Measurements from ENCODE around the gene TCEAL9. TPM values are rescaled to one million over a fixed set of nuclear protein-coding genes. Genes with fewer than 3 reads are reported as not detected.
A peak's percentile ranks its signal among the peaks of the same experiment; 100 is the strongest.

Gene TCEAL9
- total RNA-seq, 4 donors from 2014 or later: 18.3 to 64.1 (median 26.5) TPM

- in situ Hi-C loops (cut with MboI; ENCODE audit: low pct_ligation_motif_present in 1 of 4, low pct_unique_long_range_greater_than_20kb in 1 of 4, low sequenced_read_pairs in 3 of 4): no loop called here
- no peak overlapping the region for H3K27ac ChIP-seq
Observed at GRCh38 chrX:103400931-103401330, 44.6 kb downstream of the TCEAL9 start.

GRCh38 chrX:103404231-103405008, 48.1 kb downstream of the TCEAL9 start:
- peak overlapping the region in 1 of 4 donors; percentile 31 for H3K27ac ChIP-seq
- WGBS, 2 donors (ENCODE audit: low coverage in 1 of 2): 44% methylated on average over 19 of the region's 19 CpGs; no CpG with 5 or more reads in 1 of the 2 donors
- no peaks in the 10 kb centered on the region for H3K9me3 ChIP-seq
- no peaks in the 10 kb centered on the region for H3K4me1 ChIP-seq
- H3K4me3 ChIP-seq: peak overlapping the region in 3 of 4 donors; percentile 29 to 51 (median 38)
- in situ Hi-C loops (cut with MboI; ENCODE audit: low pct_ligation_motif_present in 1 of 4, low pct_unique_long_range_greater_than_20kb in 1 of 4, low sequenced_read_pairs in 3 of 4) (no loop called here), intact Hi-C loops (cut with DNase I; ENCODE audit: low total_unique reads) (no loop called here)
- no peaks in the 10 kb centered on the region for H3K27me3 ChIP-seq
- TF ChIP-seq, protein P1, sequence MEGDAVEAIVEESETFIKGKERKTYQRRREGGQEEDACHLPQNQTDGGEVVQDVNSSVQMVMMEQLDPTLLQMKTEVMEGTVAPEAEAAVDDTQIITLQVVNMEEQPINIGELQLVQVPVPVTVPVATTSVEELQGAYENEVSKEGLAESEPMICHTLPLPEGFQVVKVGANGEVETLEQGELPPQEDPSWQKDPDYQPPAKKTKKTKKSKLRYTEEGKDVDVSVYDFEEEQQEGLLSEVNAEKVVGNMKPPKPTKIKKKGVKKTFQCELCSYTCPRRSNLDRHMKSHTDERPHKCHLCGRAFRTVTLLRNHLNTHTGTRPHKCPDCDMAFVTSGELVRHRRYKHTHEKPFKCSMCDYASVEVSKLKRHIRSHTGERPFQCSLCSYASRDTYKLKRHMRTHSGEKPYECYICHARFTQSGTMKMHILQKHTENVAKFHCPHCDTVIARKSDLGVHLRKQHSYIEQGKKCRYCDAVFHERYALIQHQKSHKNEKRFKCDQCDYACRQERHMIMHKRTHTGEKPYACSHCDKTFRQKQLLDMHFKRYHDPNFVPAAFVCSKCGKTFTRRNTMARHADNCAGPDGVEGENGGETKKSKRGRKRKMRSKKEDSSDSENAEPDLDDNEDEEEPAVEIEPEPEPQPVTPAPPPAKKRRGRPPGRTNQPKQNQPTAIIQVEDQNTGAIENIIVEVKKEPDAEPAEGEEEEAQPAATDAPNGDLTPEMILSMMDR (IDR thresholded peaks at IDR 0.05): no peak
- TF ChIP-seq POLR2AphosphoS5 (IDR thresholded peaks at IDR 0.05) (no peak), EP300 (IDR thresholded peaks at IDR 0.05; ENCODE audit: low read depth) (no peak), POLR2A (IDR thresholded peaks at IDR 0.05) (no peak)
- no peaks in the 10 kb centered on the region for H3K36me3 ChIP-seq
- DNase-seq: peak; percentile 62

More at GRCh38 chrX:103400931-103401330, 44.6 kb downstream of the TCEAL9 start:
- H3K4me1 ChIP-seq: no peaks in the 10 kb centered on the region
- DNase-seq: no peak
- intact Hi-C loops (cut with DNase I; ENCODE audit: low total_unique reads): no loop called here
- no peaks in the 10 kb centered on the region for H3K9me3 ChIP-seq
- no peak for TF ChIP-seq POLR2AphosphoS5 (IDR thresholded peaks at IDR 0.05)
- TF ChIP-seq EP300 (IDR thresholded peaks at IDR 0.05; ENCODE audit: low read depth): no peak
- TF ChIP-seq, protein P1 (IDR thresholded peaks at IDR 0.05): no peak
- TF ChIP-seq POLR2A (IDR thresholded peaks at IDR 0.05): no peak
- no peak overlapping the region for H3K4me3 ChIP-seq
- WGBS, 2 donors (ENCODE audit: low coverage in 1 of 2): 50% methylated on average over 1 of the region's 1 CpG; no CpG with 5 or more reads in 1 of the 2 donors
- H3K27me3 ChIP-seq: no peaks in the 10 kb centered on the region
- H3K36me3 ChIP-seq: no peaks in the 10 kb centered on the region

GRCh38 chrX:103405009-103405333, 48.7 kb downstream of the TCEAL9 start:
- Histone ChIP-seq H3K9me3 (no peaks in the 10 kb centered on the region), H3K27ac (peak overlapping the region in 1 of 4 donors; percentile 31), H3K36me3 (no peaks in the 10 kb centered on the region), H3K27me3 (no peaks in the 10 kb centered on the region), H3K4me1 (no peaks in the 10 kb centered on the region), H3K4me3 (peak overlapping the region in 3 of 4 donors; percentile 29 to 51 (median 38))
- TF ChIP-seq POLR2A (IDR thresholded peaks at IDR 0.05) (no peak), EP300 (IDR thresholded peaks at IDR 0.05; ENCODE audit: low read depth) (no peak), POLR2AphosphoS5 (IDR thresholded peaks at IDR 0.05) (no peak)
- TF ChIP-seq, protein P1 (IDR thresholded peaks at IDR 0.05): no peak
- DNase-seq: no peak
- in situ Hi-C loops (cut with MboI; ENCODE audit: low pct_ligation_motif_present in 1 of 4, low pct_unique_long_range_greater_than_20kb in 1 of 4, low sequenced_read_pairs in 3 of 4) (no loop called here), intact Hi-C loops (cut with DNase I; ENCODE audit: low total_unique reads) (no loop called here)
- 27% methylated on average over 7 of the region's 7 CpGs; no CpG with 5 or more reads in 1 of the 2 donors for WGBS, 2 donors (ENCODE audit: low coverage in 1 of 2)

- no peaks in the 10 kb centered on the region for H3K9me3 ChIP-seq
- WGBS, 2 donors (ENCODE audit: low coverage in 1 of 2): 88 to 100% methylated on average over 1 of the region's 1 CpG
- no peaks in the 10 kb centered on the region for H3K36me3 ChIP-seq
- no peak for TF ChIP-seq EP300 (IDR thresholded peaks at IDR 0.05; ENCODE audit: low read depth)
- TF ChIP-seq, protein P1 (IDR thresholded peaks at IDR 0.05): no peak
- TF ChIP-seq POLR2A (IDR thresholded peaks at IDR 0.05): no peak
- no peak for TF ChIP-seq POLR2AphosphoS5 (IDR thresholded peaks at IDR 0.05)
- intact Hi-C loops (cut with DNase I; ENCODE audit: low total_unique reads): no loop called here
- no peak overlapping the region for H3K4me3 ChIP-seq
- no peaks in the 10 kb centered on the region for H3K4me1 ChIP-seq
- no peak for DNase-seq
- in situ Hi-C loops (cut with MboI; ENCODE audit: low pct_ligation_motif_present in 1 of 4, low pct_unique_long_range_greater_than_20kb in 1 of 4, low sequenced_read_pairs in 3 of 4): no loop called here
- no peak overlapping the region for H3K27ac ChIP-seq
- no peaks in the 10 kb centered on the region for H3K27me3 ChIP-seq
Observed at GRCh38 chrX:103406256-103406655, 50.0 kb downstream of the TCEAL9 start.

Data from transverse colon (tissue), 4 donors.